NB4 (cell line): ENCODE results near the gene LCP1.

ENCODE experiments used
- DNase-seq: peaks from one replicate; pipeline ENCODE4 v3.0.0; 2010; ENCODE audit warnings: low read depth
- H3K4me3 ChIP-seq: one replicate; pipeline ENCODE4 v1.5.1; 2011; ENCODE audit warnings: mild to moderate bottlenecking, low read depth, low read length, moderate library complexity
- CTCF ChIP-seq: IDR thresholded peaks from one replicate; pipeline ENCODE4 v1.5.1; 2012; ENCODE audit warnings: low read depth, low read length
- MAX ChIP-seq: IDR thresholded peaks from 2 replicates; pipeline ENCODE4 v1.6.1; 2011; ENCODE audit warnings: low read depth, low read length
- MYC ChIP-seq: IDR thresholded peaks from 2 replicates; pipeline ENCODE4 v1.6.1; 2011; ENCODE audit warnings: low read depth, low read length
- POLR2A ChIP-seq: IDR thresholded peaks from 2 replicates; pipeline ENCODE4 v1.6.1; 2011; ENCODE audit warnings: mild to moderate bottlenecking; ENCODE audit not compliant: insufficient read length; ENCODE audit errors: extremely low read depth

The LCP1 gene

GRCh38 chr13:46178821-46179220 is 3.2 kb downstream of the LCP1 start:
- peak overlapping the region; percentile 90 for H3K4me3 ChIP-seq
- no peak for TF ChIP-seq MAX
- TF ChIP-seq MYC: no peak
- TF ChIP-seq CTCF: no peak
- no peak for TF ChIP-seq POLR2A
- peak; percentile 33 for DNase-seq

- H3K4me3 ChIP-seq: peak overlapping the region; percentile 90
- TF ChIP-seq MYC (no peak; the same call in 1 of the 2 replicates), POLR2A (no peak), MAX (no peak), CTCF (no peak)
- peak; percentile 87 for DNase-seq
These were observed 3.8 kb downstream of the LCP1 start for GRCh38 chr13:46178143-46178542.

DNA sequence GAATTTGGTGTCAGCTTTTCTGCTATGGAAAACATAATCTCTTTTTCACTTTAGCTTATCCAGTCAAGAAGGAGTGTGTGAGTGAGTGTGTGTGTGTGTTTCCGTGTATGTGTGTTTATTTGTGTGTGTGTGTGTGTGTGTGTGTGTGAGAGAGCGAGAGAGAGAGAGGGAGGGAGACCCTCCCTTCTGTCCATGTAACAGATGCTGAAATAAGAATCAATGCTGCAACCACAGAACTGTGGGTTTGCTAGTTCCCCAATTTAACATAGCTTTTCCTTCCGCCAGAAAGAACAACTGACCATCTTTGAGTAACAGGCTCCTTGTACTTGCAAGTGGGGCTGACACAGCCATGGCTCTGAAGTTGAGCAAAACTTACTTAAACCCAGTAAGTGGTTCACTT is 5.2 kb downstream of the LCP1 start:
- TF ChIP-seq CTCF (no peak), POLR2A (peak; percentile 63), MAX (peak; percentile 77), MYC (no peak)
- peak; percentile 98 for DNase-seq
- peak overlapping the region; percentile 90 for H3K4me3 ChIP-seq

- peak overlapping the region; percentile 46 for H3K4me3 ChIP-seq
These were observed 8.3 kb downstream of the LCP1 start for GRCh38 chr13:46173656-46174055.

GRCh38 chr13:46172531-46172991 is 9.4 kb downstream of the LCP1 start:
- DNase-seq: peak; percentile 92
- peak overlapping the region; percentile 46 for H3K4me3 ChIP-seq
- peak; percentile 17 for TF ChIP-seq POLR2A
- no peak for TF ChIP-seq CTCF
- peak; percentile 41; the same call in 1 of the 2 replicates for TF ChIP-seq MYC
- TF ChIP-seq MAX: peak; percentile 65

More at GRCh38 chr13:46173656-46174055, 8.3 kb downstream of the LCP1 start:
- TF ChIP-seq MYC (no peak), CTCF (no peak), MAX (no peak), POLR2A (no peak)
- DNase-seq: peak; percentile 68
